Stimulated activated CD4-positive, alpha-beta T cell treated with anti-CD3 and anti-CD28 coated beads, Interleukin-12 subunit alpha, Interleukin-12 subunit beta, amount 100 ng/mL, for 24 hours (primary cell): ENCODE data around the gene ZNF519.
"Not testable (repeated sequence)": the region's sequence is repeated elsewhere in the genome, so short reads cannot be mapped to it uniquely, and the experiment has no call there.

Experiments
- DNase-seq, 2 experiments: peaks; one replicate each; pipeline ENCODE4 v3.0.0-alpha.2; 2020; ENCODE audit warnings: low read depth in 2 of 2

The ZNF519 gene

GRCh38 chr18:14147935-14148865, 16.0 kb upstream of the ZNF519 start:
- not testable (repeated sequence) for DNase-seq

DNA sequence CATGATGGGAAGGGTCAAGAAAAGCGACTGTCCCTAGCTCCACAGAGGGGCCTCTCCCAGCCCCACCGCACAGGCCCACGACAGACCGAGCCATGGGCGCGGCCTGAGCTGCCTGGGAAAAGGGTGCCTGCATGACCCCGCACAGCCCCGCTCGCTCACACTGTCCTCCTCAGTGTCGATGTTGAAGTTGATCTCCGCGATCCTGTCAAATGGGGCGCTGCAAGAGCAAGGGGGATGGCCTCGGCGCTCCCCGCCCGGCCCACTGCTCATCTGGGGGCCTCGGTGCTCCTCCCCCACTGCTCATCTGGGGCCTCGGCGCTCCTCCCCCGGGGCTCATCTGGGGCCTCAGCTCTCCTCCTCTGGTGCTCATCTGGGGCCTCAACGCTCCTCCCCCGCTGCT, 14.5 kb upstream of the ZNF519 start:
- not testable (repeated sequence) for DNase-seq

DNA sequence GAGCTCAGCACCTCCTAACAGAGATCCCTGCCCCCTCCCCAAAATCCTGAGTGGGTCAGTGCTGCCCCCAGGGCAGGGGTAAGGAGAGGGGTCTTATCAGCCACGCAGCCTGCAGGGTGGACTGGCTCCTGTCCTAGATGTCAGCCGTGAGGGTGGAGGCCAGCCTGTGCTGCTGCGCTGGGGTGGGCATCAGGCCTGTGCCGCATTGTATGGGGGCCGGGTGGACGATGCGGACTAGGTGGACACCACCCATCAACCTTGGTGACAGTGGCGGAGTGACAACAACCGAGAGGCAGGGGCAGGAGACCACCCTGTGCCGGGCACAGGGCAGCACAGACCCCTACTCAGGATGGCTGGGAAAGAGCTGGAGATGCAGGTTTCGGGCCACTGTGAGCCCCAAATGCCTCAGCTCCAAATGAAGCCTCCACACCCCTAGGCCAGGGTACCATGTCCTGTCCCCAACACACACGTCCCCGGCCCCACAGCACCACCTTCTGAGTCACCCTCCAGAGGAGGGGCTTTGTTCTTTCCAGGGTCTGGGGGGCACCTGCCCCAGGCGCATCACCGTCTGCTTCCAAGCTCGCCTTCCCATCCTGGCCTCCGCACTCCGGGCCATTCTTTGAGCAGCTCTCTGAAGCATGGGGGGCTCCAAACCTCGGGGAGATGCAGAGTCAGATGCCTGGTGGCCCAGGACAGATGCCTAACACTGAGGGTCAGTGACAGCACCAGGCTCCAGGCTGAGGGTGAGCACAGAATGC, 13.5 kb upstream of the ZNF519 start:
- DNase-seq: not testable (repeated sequence)

DNA sequence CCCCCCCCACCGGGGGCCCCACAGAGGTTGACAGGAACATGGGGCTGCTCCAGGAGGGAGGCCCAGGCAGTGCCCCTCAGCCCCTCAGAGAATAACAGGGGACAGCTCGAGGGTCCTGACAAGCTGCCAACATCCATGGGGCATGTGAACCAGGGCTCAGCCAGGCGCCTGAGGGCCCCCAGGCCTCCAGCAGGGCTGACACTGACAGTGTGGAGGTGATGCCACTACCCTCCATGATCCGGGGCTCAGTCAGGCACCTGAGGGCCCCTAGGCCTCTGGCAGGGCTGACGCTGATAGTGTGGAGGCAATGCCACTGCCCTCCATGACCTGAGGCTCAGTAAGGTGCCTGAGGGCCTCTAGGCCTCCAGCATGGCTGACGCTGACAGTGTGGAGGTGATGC, 12.8 kb upstream of the ZNF519 start:
- DNase-seq: not testable (repeated sequence)

DNA sequence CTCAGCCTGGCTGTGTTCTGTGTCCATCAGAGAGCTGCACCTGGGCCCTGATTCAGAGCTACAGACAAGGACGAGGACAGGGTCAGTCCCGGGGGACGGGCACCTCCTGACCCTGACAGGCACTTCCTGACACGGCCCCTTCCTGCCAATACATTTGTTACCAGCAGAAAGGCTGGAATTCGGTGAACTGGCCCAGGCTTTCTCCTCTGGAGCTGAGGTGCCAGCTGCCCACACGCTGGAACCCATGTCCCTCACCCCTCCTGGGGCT, 12.3 kb upstream of the ZNF519 start:
- DNase-seq: no peak

DNA sequence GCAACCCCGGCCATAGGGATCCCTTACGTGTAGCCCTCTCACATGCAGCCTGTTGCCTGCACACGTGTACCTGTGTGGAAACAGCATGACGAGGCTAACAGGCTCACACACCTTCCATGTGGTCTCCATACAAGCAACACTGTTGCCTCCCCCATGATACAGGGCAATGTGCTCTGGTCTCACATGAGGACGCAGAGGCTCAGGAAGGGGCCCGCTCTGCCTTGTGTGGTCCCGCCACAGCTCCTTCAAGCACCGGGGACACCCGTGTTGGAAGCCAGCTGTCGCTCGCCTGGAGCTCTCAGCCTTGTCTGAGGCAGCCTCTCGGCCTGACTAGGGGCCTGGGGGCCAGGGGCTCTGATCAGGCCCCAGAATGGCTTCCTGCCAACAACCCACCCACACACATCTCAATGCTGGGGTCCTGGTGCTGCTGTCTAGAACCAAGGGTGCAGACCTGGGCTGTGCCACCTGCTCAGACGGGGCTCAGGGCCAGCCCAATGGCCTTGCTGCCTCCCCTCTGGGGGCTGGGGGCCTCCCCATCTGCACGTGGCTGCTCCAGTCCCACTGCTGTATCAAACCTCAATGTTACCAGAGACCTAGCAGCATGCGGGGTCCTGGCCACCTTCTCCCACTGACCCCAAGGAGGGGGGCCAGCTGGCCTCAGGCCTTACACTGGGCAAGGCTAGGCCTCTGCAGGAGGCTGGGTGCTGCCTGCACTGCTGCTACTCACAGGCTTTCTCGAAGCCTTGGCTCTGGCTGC, 11.8 kb upstream of the ZNF519 start:
- not testable (repeated sequence) for DNase-seq

DNA sequence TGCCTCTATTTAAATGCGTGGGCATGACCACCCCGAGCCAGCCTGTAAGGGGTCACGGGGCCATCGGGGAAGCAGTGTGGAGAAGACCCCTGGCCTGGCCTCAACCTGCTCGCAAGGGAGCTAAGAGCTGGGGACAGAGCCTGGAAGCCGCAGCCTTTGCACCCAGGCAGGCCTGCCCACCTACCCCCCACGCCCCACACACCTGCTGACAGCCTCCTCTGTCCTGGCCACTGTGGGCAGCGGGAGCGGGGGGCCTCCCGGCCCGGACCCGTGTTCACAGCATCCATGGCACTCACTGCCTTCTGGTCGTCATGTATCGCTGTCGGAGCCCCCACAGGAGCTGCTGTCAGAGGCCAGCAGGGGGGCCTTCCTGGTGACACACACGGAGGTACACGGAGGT, 11.2 kb upstream of the ZNF519 start:
- not testable (repeated sequence) for DNase-seq

- not testable (repeated sequence) for DNase-seq
Observed at GRCh38 chr18:14142177-14142576, 9.9 kb upstream of the ZNF519 start.

GRCh38 chr18:14139583-14139982, 7.3 kb upstream of the ZNF519 start:
- DNase-seq: not testable (repeated sequence)

DNA sequence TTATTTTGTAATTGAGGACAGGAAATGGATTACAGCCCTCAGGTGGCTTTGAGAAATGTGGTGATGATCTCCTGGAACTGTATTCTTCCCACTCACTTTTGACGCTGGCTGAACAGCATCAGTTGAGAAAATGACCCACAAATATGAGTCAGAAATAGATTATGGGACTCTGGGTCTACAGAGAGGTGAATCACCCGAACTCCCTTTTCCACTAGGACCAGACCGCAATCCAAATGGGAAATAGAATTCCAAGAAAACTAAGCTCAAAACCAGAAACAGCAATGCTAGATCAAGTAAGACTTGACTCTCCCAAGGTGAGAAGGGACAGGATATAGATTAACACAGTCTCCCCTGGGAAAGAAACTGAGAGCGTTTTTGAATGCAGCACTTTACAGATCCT, 5.7 kb upstream of the ZNF519 start:
- DNase-seq: not testable (repeated sequence)

DNA sequence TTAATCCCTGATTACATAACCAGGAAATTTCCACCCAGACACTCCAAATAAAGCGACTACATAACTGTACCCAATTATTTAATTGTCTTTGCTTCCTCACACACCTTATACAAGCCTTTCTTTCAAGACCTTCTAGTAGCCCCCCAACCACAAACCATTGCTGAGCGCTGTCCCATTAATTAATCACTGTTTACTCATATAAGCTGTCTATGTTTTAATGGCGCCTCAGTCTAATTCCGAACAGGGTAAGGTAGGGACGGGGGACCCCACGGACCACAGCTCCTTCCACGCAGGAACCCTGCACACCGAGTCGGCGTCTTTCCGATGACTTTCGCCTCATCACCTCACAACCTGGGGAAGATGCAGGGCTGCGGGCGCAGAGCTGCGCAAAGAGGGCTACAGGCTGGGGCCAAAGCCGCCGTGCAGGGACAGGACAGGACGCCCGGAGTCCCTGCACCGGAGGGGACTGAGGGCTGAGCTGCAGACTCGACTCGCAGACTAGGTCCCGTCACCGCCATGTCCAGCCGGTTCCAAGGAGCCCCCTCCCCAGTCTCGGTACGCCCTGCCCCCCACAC, 452 bp downstream of the ZNF519 start:
- not testable (repeated sequence) for DNase-seq

DNA sequence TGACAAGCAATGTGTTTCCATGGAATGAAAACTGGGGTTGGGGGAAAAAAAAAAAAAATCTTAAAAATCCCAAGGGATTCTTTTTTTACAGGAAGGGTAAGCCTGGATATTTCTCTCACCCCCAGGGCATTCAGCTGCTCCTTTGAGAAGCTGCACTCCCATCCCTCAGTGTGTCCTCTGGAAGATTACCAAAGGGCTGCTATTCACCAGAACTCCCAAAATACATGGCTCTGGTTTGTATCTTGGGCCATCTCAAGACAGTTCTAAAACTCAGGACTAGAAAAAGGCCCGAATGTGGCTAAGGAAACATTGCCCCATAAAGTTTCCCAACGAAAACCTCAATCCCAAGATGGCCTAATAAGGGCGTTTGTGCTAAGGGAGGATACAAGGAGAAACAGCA, 1.4 kb downstream of the ZNF519 start:
- DNase-seq: not testable (repeated sequence)

GRCh38 chr18:14124689-14125088, 7.5 kb downstream of the ZNF519 start:
- no peak for DNase-seq

GRCh38 chr18:14122097-14122496, 10.1 kb downstream of the ZNF519 start:
- no peak for DNase-seq

- DNase-seq: no peak
Observed at GRCh38 chr18:14120926-14121325, 11.3 kb downstream of the ZNF519 start.

GRCh38 chr18:14117606-14118005, 14.6 kb downstream of the ZNF519 start:
- no peak for DNase-seq

- no peak for DNase-seq
Observed at GRCh38 chr18:14106906-14107305, 25.3 kb downstream of the ZNF519 start.

DNA sequence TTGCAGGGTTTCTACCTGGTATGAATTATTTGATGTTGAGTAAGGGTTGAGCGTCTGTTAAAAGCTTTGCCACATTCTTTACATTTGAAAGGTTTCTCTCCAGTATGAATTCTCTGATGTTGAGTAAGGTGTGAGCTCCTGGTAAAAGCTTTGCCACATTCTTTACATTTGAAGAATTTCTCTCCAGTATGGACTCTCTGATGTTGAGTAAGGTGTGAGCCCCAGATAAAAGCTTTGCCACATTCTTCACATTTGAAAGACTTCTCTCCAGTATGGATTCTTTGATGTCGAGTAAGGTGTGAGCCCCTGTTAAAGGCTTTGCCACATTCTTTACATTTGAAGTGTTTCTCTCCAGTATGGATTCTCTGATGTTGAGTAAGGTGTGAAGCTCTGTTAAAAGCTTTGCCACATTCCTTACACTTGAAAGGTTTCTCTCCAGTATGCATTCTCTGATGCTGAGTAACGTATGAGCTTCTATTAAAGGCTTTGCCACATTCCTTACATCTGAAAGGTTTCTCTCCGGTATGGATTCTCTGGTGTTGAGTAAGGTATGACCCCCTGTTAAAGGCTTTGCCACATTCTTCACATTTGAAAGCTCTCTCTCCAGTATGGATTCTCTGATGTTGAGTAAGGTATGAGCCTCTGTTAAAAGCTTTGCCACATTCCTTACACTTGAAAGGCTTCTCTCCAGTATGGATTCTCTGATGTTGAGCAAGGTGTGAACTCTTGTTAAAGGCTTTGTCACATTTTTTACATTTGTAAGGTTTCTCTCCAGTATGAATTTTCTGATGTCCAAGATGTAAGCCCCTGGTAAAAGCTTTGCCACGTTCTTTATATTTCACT, 27.1 kb downstream of the ZNF519 start:
- DNase-seq: no peak

GRCh38 chr18:14104201-14104600, 28.0 kb downstream of the ZNF519 start:
- DNase-seq: no peak

- DNase-seq: no peak
Observed at GRCh38 chr18:14100503-14101286, 31.5 kb downstream of the ZNF519 start.
